Loucy (cell line): Measurements from ENCODE around the gene PRKD2.

Experiments used
- EZH2phosphoT487 ChIP-seq: fragments of 200-600 bp; IDR thresholded peaks from 2 replicates; pipeline ENCODE4 v1.6.1; 2018; ENCODE audit warnings: antibody characterized with exemption, mild to moderate bottlenecking, moderate library complexity, borderline replicate concordance
- TF ChIP-seq, protein P1 (sequence below): fragments of 200-600 bp; sonication (generic); conservative IDR thresholded peaks from 2 replicates; pipeline ENCODE4 v1.5.1; 2014; ENCODE audit warnings: mild to moderate bottlenecking, antibody characterized with exemption, low read length

DNA sequence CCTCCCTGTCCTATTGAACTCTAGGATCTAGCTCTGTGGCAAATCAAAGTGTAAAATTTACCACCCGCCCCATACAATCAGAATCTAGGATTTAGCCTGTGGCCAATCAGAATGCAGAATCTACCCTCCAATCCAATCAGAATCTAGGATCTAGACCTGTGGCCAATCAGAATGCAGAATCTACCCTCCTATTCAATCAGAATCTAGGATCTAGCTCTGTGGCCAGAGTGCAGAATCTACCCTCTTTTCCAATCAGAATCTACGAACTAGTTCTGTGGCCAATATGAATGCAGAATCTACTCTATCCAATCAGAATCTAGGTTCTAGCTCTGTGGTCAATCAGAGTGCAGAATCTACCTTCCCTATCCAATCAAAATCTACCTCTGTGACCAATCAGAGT is 25.8 kb downstream of the PRKD2 start:
- no peak for TF ChIP-seq EZH2phosphoT487
- TF ChIP-seq, protein P1, sequence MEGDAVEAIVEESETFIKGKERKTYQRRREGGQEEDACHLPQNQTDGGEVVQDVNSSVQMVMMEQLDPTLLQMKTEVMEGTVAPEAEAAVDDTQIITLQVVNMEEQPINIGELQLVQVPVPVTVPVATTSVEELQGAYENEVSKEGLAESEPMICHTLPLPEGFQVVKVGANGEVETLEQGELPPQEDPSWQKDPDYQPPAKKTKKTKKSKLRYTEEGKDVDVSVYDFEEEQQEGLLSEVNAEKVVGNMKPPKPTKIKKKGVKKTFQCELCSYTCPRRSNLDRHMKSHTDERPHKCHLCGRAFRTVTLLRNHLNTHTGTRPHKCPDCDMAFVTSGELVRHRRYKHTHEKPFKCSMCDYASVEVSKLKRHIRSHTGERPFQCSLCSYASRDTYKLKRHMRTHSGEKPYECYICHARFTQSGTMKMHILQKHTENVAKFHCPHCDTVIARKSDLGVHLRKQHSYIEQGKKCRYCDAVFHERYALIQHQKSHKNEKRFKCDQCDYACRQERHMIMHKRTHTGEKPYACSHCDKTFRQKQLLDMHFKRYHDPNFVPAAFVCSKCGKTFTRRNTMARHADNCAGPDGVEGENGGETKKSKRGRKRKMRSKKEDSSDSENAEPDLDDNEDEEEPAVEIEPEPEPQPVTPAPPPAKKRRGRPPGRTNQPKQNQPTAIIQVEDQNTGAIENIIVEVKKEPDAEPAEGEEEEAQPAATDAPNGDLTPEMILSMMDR: no peak
